Pons (tissue), 1 donor: ENCODE results near the gene MYOCOS.

Experiments used
- DNase-seq: peaks from one replicate; pipeline ENCODE4 v3.0.0-alpha.2; 2016; ENCODE audit warnings: low spot score

Gene MYOCOS

DNA sequence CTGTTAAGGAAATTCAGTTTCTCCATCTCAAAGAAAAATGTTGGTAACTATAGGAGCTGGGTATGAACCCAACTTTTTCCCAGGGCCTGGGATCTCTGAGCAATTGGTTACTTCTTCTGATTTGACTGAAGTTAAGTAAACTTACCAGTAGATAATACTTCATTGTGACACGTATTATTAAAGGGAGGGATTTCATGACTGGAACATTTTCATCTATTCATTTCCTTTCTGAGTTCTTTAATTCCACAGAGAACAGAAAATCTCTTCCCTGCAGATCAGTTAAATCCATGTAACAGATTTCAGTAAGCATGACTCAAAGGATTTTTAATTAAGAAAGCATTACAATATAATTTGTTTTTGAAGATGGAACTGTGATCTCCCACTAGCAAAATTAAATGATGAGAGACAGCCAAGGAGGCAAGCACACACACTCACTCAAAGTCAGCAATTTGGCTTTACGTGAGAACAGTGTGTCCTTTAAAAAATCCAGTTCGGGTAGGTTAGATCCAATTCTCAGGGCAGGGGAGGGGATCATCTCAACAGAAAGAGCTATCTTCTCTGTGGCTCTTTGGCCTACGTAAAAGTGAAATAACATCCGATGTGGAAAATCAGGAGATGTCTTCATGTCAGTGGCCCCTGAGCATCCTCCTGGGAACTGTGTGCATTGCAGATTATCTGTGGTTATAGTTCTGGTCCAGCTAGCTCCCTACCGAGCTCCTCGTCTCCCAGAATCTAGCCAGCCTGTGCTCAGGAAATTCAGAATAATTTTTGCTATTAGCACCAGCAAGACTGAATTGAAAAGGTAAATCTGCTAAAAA, 41.2 kb downstream of the MYOCOS start:
- DNase-seq: no peak

DNA sequence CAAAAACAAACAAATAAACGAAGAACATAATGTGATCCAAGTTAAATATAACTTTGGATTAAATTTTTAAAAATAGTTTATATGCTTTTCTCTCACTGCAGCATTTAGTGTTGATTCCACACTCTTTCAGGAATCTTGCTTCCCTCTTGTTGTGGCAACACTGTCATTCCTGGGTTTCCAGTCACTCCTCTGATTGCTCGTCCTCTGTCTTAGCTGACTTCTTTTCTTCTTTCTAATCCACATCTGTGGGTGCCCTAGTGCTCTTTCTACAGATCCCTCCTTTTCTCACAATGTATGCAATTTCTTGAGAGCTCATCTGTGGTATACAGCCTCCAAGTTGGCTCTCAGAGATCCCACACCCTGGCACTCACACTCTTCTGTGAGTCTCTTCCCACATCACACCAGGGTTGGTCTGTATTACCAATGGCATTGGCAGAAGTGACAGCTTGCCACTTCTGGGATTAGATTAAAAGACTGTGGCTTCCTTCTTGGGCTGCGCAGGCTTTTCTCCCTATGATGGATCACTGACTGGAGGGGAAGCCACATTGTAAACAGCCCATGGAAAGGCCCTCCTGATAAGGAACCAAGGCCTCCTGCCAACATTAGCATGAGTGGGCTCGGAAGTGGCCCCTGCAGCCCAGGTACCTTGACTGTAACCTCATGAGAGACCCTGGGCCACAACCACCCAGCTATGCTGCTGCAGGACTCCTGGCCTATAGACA, 42.0 kb downstream of the MYOCOS start:
- DNase-seq: no peak

DNA sequence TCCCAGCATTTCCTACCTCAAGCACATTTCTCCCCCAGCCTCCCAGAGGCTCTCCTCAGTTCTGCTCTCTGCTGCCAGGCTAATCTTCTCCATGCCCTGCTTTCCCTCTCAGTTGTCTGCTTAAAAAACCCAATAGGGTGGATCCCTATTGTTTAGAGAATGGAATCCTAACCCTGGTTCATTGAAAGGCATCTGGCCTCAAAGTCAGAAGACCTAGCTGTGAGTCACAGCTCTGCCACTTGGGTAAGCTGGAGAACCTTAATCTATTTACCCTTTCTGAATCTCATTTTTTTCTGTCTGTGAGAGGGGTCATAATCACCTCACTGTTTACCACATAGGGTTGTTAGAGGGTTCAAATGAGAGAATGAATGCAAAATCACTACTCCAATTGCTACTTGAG, 42.9 kb downstream of the MYOCOS start:
- no peak for DNase-seq

DNA sequence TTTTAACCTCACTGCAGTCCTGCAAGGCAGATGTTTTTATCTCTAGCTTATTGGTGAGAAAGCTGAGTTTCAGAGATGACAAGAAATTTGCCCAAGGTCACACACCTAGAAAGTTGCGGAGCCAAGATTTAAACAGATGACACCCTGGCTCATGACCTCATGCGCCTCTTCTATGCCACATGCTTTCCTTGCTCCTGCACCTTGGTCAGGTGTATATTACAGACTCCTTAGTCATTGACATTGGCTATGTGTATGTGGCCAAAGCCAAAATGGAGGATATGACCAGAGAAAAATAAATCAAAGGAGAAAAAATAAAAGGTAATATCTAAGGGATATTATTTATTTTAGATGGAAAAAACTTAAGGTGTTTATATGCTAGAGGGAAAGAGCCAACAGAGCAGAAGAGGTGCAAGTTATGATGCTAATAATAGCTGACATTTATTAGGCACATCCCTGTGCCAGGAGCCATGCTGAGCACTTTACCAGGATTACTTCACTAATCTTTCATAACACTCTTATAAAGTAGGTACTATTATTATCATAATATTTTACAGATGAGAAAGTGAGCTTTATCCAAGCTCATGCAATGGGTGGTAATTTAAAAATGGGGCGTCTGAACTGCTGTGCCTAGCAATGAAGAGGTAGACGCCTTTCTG, 44.2 kb downstream of the MYOCOS start:
- no peak for DNase-seq

DNA sequence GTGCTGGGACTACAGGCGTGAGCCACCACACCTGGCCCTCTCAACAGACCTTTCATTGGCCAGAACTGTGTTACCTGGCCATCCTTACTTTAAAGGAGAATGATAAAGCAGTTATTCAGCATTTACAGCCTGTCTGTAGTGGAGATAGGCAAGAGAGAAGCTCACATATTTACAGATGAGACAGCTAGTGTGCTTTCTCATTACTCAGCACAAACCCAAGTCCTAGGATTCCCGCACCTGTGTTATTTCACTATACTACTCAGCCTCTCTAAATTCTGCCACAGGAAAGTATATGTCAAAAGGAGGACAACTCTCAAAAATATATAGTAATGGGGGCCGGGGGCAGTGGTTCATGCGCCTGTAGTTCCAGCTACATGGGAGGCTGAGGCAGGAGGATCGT, 46.3 kb downstream of the MYOCOS start:
- DNase-seq: no peak

DNA sequence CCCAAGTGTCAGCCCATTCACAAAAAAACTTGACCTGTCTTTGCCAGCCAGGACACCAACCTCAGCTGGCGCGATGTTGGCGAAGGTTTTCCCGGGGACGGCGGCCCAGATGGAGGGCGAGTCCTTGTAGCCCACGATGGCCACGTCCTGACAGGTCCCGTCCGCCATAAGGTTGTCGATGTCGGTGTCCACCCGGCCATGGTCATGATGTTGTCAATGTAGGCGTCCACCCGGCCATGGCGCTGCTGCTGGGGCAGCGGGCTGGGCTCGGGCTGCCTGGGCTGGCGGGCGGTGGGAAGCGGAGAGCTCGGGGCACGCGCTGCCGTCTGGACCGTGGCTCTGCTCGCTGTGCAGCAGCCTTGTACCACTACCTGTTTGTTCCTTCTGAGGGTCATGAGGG, 48.7 kb downstream of the MYOCOS start:
- DNase-seq: no peak

DNA sequence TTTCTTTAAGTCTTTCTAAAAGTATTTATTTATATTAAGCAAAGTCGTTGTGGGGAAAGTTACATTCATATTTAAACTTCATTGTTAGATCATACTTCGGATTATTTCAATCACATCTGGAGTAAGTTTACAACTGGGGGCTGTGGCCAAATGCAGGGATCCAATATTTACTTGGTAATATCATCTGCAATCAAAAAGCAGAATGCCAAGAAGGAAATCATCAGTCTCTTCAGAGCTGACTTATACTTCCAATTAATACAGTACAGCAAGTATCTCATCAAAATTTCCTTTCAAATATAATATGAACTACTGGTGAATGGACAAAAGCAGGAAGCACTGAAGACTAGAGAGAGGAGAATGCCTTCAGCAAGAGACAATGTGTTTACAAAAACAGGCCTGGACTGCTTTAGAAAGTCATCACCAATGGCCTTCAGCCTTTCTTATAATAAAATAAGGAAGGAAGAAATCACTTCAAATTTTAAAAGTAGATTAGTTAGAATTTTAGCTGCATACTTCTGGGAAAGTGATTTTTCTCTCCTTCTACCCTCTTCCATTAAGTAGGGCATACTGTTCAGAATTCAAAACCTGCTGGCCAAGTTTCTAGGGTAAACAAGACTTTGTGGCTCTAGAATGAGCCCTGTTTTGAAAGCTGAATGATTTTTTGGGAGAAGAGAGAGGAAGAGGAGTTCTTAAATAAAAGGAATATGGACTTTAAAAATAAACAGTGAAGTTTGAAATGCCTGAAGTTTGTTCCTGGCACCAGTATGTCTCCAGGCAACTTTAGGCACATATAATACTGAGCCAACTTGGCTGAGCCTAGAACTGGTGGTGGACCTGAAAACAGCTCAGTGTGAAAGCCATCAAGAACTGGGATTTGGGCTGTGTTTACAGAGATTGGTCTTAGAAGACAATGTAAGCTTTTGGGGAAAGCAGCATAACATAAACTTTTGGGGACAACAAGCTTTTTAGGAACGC, 52.7 kb downstream of the MYOCOS start:
- DNase-seq: peak; percentile 42
